K562 (cell line): ENCODE results near the gene SFXN5. TPM values are rescaled to one million over a fixed set of nuclear protein-coding genes. Genes with fewer than 3 reads are reported as not detected.
A peak's percentile ranks its signal among the peaks of the same experiment; 100 is the strongest.

Experiments used
- ATAC-seq: fragments of 200-7000 bp; cut with Tn5 transposase; 3 replicates; pipeline ENCODE4 v1.9.1; 2020; ENCODE audit warnings: moderate library complexity
- BruUV-seq: library from RNA; stranded (reverse); fragments of 400-500 nt; replicated peaks from 2 replicates; lab custom pipeline; 2021; lab: Mats Ljungman, UMichigan
- CTCF ChIA-PET: fragments of 300-600 bp; formaldehyde crosslinking; extraction: SDS; loops from one replicate; lab custom pipeline; 2021; ENCODE audit warnings: low intra/inter-chr PET ratio; lab: Yijun Ruan, JAX
- POLR2A ChIA-PET: fragments of 300-600, 350-650 bp; sonication (Branson Sonifier 250); formaldehyde crosslinking; extraction: SDS; loops from one replicate; lab custom pipeline; 2021; ENCODE audit warnings: antibody characterized with exemption, inconsistent platforms; lab: Yijun Ruan, JAX
- DNase-seq, 4 experiments: peaks; one replicate each; pipeline versions ENCODE4 v3.0.0 to v3.0.0-alpha.2; 2011 to 2018; ENCODE audit warnings: low spot score in 3 of 4, mixed read lengths in 3 of 4; ENCODE audit errors: extremely low read depth in 1 of 4
- FAIRE-seq: peaks from 2 replicates; lab custom pipeline; 2011; peaks lifted over from hg19 to GRCh38; lab: Jason Lieb, UNC
- H2AFZ ChIP-seq: 2 replicates; pipeline ENCODE4 v1.6.0; 2011; ENCODE audit warnings: low read depth, low read length, control low read depth, inconsistent platforms
- H3K27ac ChIP-seq: fragments of 200-600 bp; 3 replicates; pipeline ENCODE4 v1.8.0; 2011; ENCODE audit warnings: low read depth, mild to moderate bottlenecking, control low read depth, inconsistent platforms, low read length, moderate library complexity, mixed read lengths; ENCODE audit errors: extremely low read depth
- H3K27me3 ChIP-seq, 2 experiments: fragments of 300-600 bp in 1 of 2; 2 replicates in 1 of 2; 3 replicates in 1 of 2; pipeline versions ENCODE4 v1.6.0 to v1.8.0; 2011; ENCODE audit warnings: inconsistent platforms in 2 of 2, low read length in 2 of 2, mild to moderate bottlenecking in 1 of 2, mixed read lengths in 1 of 2, moderate library complexity in 1 of 2; ENCODE audit not compliant: control insufficient read depth in 2 of 2, insufficient read depth in 2 of 2
- H3K36me3 ChIP-seq: fragments of 300-600 bp; 3 replicates; pipeline ENCODE4 v1.8.0; 2011; ENCODE audit warnings: mild to moderate bottlenecking, low read length, inconsistent platforms; ENCODE audit not compliant: control insufficient read depth, insufficient read depth
- H3K4me1 ChIP-seq, 2 experiments: fragments of 200-600 bp in 1 of 2; replicated peaks in 1 of 2; 2 replicates in 1 of 2; 3 replicates in 1 of 2; pipeline versions ENCODE4 v1.5.1 to v1.8.0; 2011; ENCODE audit warnings: inconsistent platforms in 2 of 2, low read length in 2 of 2, mild to moderate bottlenecking in 1 of 2, mixed read lengths in 1 of 2, moderate library complexity in 1 of 2; ENCODE audit not compliant: control insufficient read depth in 2 of 2, insufficient read depth in 2 of 2
- H3K4me2 ChIP-seq: 2 replicates; pipeline ENCODE4 v1.6.1; 2011; ENCODE audit warnings: low read length, control low read depth, inconsistent platforms, mixed read lengths; ENCODE audit not compliant: insufficient read depth
- H3K4me3 ChIP-seq: fragments of 200-600 bp; sonication (generic), shearing (Covaris generic); 2 replicates; pipeline ENCODE4 v1.5.1; 2016; ENCODE audit warnings: control low read depth, inconsistent platforms
- H3K79me2 ChIP-seq: fragments of 200-600 bp; 3 replicates; pipeline ENCODE4 v1.8.0; 2011; ENCODE audit warnings: low read length, inconsistent platforms; ENCODE audit not compliant: control insufficient read depth, insufficient read depth
- H3K9ac ChIP-seq, 2 experiments: 2 replicates each; pipeline versions ENCODE4 v1.6.0 to v1.6.1; 2011; ENCODE audit warnings: low read depth in 2 of 2, low read length in 2 of 2, control low read depth in 1 of 2, inconsistent platforms in 1 of 2, mild to moderate bottlenecking in 1 of 2, mixed read lengths in 1 of 2; ENCODE audit not compliant: insufficient read depth in 1 of 2
- H3K9me1 ChIP-seq: one replicate; pipeline ENCODE4 v1.6.0; 2011; ENCODE audit warnings: inconsistent platforms, mild to moderate bottlenecking, low read length, moderate library complexity; ENCODE audit not compliant: control insufficient read depth, insufficient read depth
- H3K9me3 ChIP-seq: replicated peaks from 2 replicates; pipeline ENCODE4 v1.5.1; 2011; ENCODE audit warnings: low read depth, low read length, inconsistent platforms; ENCODE audit not compliant: control insufficient read depth, insufficient read depth
- H4K20me1 ChIP-seq: replicated peaks from 2 replicates; pipeline ENCODE4 v1.6.1; 2011; ENCODE audit warnings: low read length, inconsistent platforms, mixed read lengths; ENCODE audit not compliant: control insufficient read depth, insufficient read depth
- ASH1L ChIP-seq: fragments of 450-650 bp; IDR thresholded peaks from 2 replicates; pipeline ENCODE4 v1.6.1; 2018; ENCODE audit warnings: borderline replicate concordance, mild to moderate bottlenecking, low read depth; ENCODE audit not compliant: partially characterized antibody
- ATF6 ChIP-seq: sonication (generic); formaldehyde crosslinking; IDR thresholded peaks from 2 replicates; pipeline ENCODE4 v1.4.0; 2020; ENCODE audit warnings: mild to moderate bottlenecking, missing genetic modification reagents
- BRD4 ChIP-seq: fragments of 200-600 bp; sonication (generic); IDR thresholded peaks from 2 replicates; pipeline ENCODE4 v1.6.1; 2017; ENCODE audit warnings: inconsistent platforms
- GATA2 ChIP-seq: sonication (generic); formaldehyde crosslinking; IDR thresholded peaks from 2 replicates; pipeline ENCODE4 v1.4.0; 2020; ENCODE audit warnings: mild to moderate bottlenecking, missing genetic modification reagents
- HDAC2 ChIP-seq: fragments of 450-650 bp; IDR thresholded peaks from 2 replicates; pipeline ENCODE4 v1.6.1; 2016; ENCODE audit warnings: mild to moderate bottlenecking
- HNRNPUL1 ChIP-seq: fragments of 200-400 bp; formaldehyde crosslinking; IDR thresholded peaks from 2 replicates; pipeline ENCODE4 v1.6.1; 2017; ENCODE audit warnings: low read length
- MAFG ChIP-seq: fragments of 450-650 bp; conservative IDR thresholded peaks from 2 replicates; pipeline ENCODE4 v1.6.1; 2016; ENCODE audit warnings: missing genetic modification characterization, missing compliant biosample characterization
- NBN ChIP-seq: fragments of 450-650 bp; IDR thresholded peaks from 2 replicates; pipeline ENCODE4 v1.6.1; 2016; ENCODE audit warnings: low read depth, mild to moderate bottlenecking
- NFIX ChIP-seq: fragments of 250-450 bp; sonication (Bioruptor Pico); IDR thresholded peaks from 2 replicates; pipeline ENCODE4 v1.4.0; 2020; ENCODE audit warnings: low read depth, mild to moderate bottlenecking, moderate library complexity
- RBM34 ChIP-seq: fragments of 200-400 bp; formaldehyde crosslinking; IDR thresholded peaks from 2 replicates; pipeline ENCODE4 v1.6.1; 2018; ENCODE audit warnings: low read length, borderline replicate concordance; ENCODE audit not compliant: insufficient read depth
- SMAD4 ChIP-seq: fragments of 250-450 bp; sonication (Bioruptor Pico); conservative IDR thresholded peaks from 2 replicates; pipeline ENCODE4 v1.8.0; 2021; ENCODE audit warnings: inconsistent platforms, mild to moderate bottlenecking, moderate library complexity
- TBP ChIP-seq: optimal IDR thresholded peaks from 2 replicates; pipeline ENCODE3; 2011; ENCODE audit warnings: low read depth, low read length, improper control_type of control experiment
- USF2 ChIP-seq: sonication (generic); formaldehyde crosslinking; IDR thresholded peaks from 2 replicates; pipeline ENCODE4 v1.5.0; 2020; ENCODE audit warnings: missing genetic modification reagents
- ZNF324 ChIP-seq: fragments of 250-450 bp; sonication (Bioruptor Pico); IDR thresholded peaks from 2 replicates; pipeline ENCODE4 v1.4.0; 2020; ENCODE audit warnings: mild to moderate bottlenecking
- ZNF431 ChIP-seq: sonication (generic); formaldehyde crosslinking; IDR thresholded peaks from 2 replicates; pipeline ENCODE4 v1.8.0; 2022; ENCODE audit warnings: mild to moderate bottlenecking, missing genetic modification reagents
- ZNF780A ChIP-seq: fragments of 250-450 bp; sonication (Bioruptor Pico); IDR thresholded peaks from 2 replicates; pipeline ENCODE4 v1.5.0; 2021; ENCODE audit warnings: mild to moderate bottlenecking
- WGBS: fragments of 100-300 bp; shearing (Covaris generic); methylation state at CpG from one replicate; pipeline ENCODE4 v1.1.6; 2016; ENCODE audit warnings: low coverage, mixed read lengths; ENCODE audit not compliant: insufficient coverage; ENCODE audit errors: missing lambda C conversion rate; 5-methylcytosine and 5-hydroxymethylcytosine counted together
- in situ Hi-C: fragments of 300-500 bp; cut with MboI; formaldehyde crosslinking; loops from 4 replicates; pipeline ENCODE4 v1.15.0; 2018; ENCODE audit warnings: inconsistent platforms, mixed read lengths
- intact Hi-C: fragments of 100-400 bp; cut with micrococcal nuclease; formaldehyde crosslinking; loops from 2 replicates; pipeline ENCODE4 v1.14.2; 2022
- polyA plus RNA-seq, 8 experiments: library from polyadenylated mRNA; depleted of rRNA in 4 of 8; stranded (reverse) in 5 of 8; unstranded in 3 of 8; fragments of >200 nt; fragmentation: Nextera tagmentation in 2 of 8; fragmentation: Illumina TruSeq in 1 of 8; extraction: Ambion mirVana in 2 of 8; extraction: Trizol in 1 of 8; gene quantifications; 2 replicates each; pipeline versions ENCODE4 v1.2.1 to v1.2.3, GENCODE V29; 2011 to 2014; ENCODE audit warnings: inconsistent platforms in 1 of 8, missing spikeins in 1 of 8
- total RNA-seq, 7 experiments: library from RNA; depleted of rRNA in 6 of 7; stranded (reverse); fragments of >200 nt in 6 of 7; fragmentation: Illumina TruSeq in 2 of 7; extraction: Trizol in 2 of 7; gene quantifications; 2 replicates each; pipeline versions ENCODE4 v1.2.1 to v1.2.3, GENCODE V29; 2011 to 2021; ENCODE audit warnings: low replicate concordance in 1 of 7
- TF ChIP-seq, protein P1 (sequence below): IDR thresholded peaks from 2 replicates; pipeline ENCODE4 v1.6.1; 2012; ENCODE audit warnings: low read depth, low read length, improper control_type of control experiment, borderline replicate concordance

The SFXN5 gene
- total and polyA plus RNA-seq, 9 of the 15 experiments (the other 6 are each of a cell fraction or from before 2014, with no cell fraction given): 8.3 to 22.6 (median 16.0) TPM

DNA sequence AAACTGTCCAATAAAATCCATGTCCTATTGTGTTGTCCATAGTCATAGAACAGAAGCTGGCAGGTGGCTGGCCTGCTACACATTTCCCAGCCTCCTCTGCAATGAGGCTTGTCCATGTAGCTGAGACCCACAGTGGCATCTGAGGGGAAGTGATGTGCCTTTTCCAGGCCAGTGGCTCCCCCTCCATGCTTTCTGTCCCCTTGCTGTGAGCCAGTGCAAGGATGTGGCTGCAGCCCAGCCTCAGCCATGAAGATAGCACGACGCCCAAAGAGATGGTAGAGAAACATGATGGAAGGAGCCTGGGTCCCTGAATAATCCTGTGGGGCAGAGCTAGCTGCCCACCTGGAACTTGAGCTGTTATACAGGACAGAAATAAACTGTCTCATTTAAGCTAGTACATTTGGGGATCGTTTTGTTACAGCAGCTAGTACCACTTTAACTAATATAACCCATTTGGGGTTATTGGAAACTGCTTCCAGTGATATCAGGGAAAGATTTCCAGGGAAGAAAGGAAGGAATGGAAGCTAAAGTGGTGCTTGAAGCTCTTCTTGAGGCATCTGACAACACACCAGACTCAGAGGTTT is 40.3 kb downstream of the SFXN5 start:
- Histone ChIP-seq H3K4me3 (no peak overlapping the region), H2AFZ (no peak overlapping the region), H3K27me3 (no peaks in the 10 kb centered on the region), H3K4me2 (no peak overlapping the region), H3K79me2 (no peaks in the 10 kb centered on the region), H3K36me3 (peaks cover 12% of the 10 kb centered on the region; the same call in 1 of the 3 replicates), H3K4me1 (peaks cover under 1 to 4% of the 10 kb centered on the region in 2 experiments; a peak in 3 of 5 replicates), H3K9me1 (no peaks in the 10 kb centered on the region), H3K27ac (no peak overlapping the region), H3K9me3 (no peaks in the 10 kb centered on the region), H4K20me1 (no peaks in the 10 kb centered on the region; the same call in 1 of the 2 replicates), H3K9ac (peak overlapping the region in 1 of 2 experiments; percentile 57; a peak in 1 of 4 replicates)
- FAIRE-seq (no peak), DNase-seq (no peak), ATAC-seq (no peak)
- 56% methylated on average over 3 of the region's 3 CpGs for WGBS
- ChIA-PET CTCF (no interaction called here), POLR2A (interaction anchor here (0.8 to 1.2 kb wide), 3 partner anchors 9 to 40 kb away, joined by 3 to 4 read pairs (median 3); partner anchors contain the start of gene SFXN5)
- in situ Hi-C loops (no loop called here), intact Hi-C loops (no loop called here)
- no peak for TF ChIP-seq NFIX
- TF ChIP-seq RBM34: no peak
- TF ChIP-seq MAFG (tag): no peak
- TF ChIP-seq USF2 (CRISPR knock-in tag): no peak
- no peak for TF ChIP-seq HNRNPUL1
- TF ChIP-seq NBN: no peak
- TF ChIP-seq BRD4: no peak
- no peak for TF ChIP-seq ATF6 (CRISPR knock-in tag)
- TF ChIP-seq HDAC2: no peak
- no peak for TF ChIP-seq GATA2 (CRISPR knock-in tag)
- no peak for TF ChIP-seq ASH1L
- TF ChIP-seq SMAD4: no peak
- TF ChIP-seq ZNF780A (CRISPR knock-in tag): no peak
- no peak for TF ChIP-seq TBP
- TF ChIP-seq ZNF324: no peak
- TF ChIP-seq, protein P1, sequence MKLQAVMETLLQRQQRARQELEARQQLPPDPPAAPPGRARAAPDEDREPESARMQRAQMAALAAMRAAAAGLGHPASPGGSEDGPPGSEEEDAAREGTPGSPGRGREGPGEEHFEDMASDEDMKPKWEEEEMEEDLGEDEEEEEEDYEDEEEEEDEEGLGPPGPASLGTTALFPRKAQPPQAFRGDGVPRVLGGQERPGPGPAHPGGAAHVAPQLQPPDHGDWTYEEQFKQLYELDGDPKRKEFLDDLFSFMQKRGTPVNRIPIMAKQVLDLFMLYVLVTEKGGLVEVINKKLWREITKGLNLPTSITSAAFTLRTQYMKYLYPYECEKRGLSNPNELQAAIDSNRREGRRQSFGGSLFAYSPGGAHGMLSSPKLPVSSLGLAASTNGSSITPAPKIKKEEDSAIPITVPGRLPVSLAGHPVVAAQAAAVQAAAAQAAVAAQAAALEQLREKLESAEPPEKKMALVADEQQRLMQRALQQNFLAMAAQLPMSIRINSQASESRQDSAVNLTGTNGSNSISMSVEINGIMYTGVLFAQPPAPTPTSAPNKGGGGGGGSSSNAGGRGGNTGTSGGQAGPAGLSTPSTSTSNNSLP: no peak
- TF ChIP-seq ZNF431 (CRISPR knock-in tag): no peak
- BruUV-seq: no TSS peak
